Measurements from ENCODE around the gene PIP4K2C.
"Not testable (repeated sequence)": the region's sequence is repeated elsewhere in the genome, so short reads cannot be mapped to it uniquely, and the experiment has no call there.

GRCh38 chr12:57636731-57637130 lies 45.7 kb downstream of the PIP4K2C start:
- not testable (repeated sequence) for TF ChIP-seq CTCF, POLR2A (IDR thresholded peaks at IDR 0.05)
